Measurements from ENCODE around the gene SYTL3. TPM values are rescaled to one million over a fixed set of nuclear protein-coding genes. Genes with fewer than 3 reads are reported as not detected.

SYTL3 gene
- total and polyA plus RNA-seq, 9 of the 15 experiments (the other 6 are each of a cell fraction or from before 2014, with no cell fraction given), result 0.04 to 0.46 (median 0.17) TPM; not detected in 1

GRCh38 chr6:158798311-158798710, 148.5 kb downstream of the SYTL3 start:
- Histone ChIP-seq H3K27me3 (ENCODE audit: control insufficient read depth in 2 of 2, insufficient read depth in 2 of 2, low read length in 2 of 2) (no peaks in the 10 kb centered on the region), H3K4me2 (ENCODE audit: insufficient read depth, low read length) (no peak overlapping the region), H2AFZ (ENCODE audit: low read depth, low read length) (no peak overlapping the region), H3K9me1 (ENCODE audit: control insufficient read depth, insufficient read depth, low read length) (no peaks in the 10 kb centered on the region), H3K4me1 (replicated peaks in 1 of 2; ENCODE audit: control insufficient read depth in 2 of 2, insufficient read depth in 2 of 2, low read length in 2 of 2) (peaks cover 3 to 5% of the 10 kb centered on the region in 2 experiments; a peak in 2 of 5 replicates), H3K27ac (ENCODE audit: extremely low read depth, low read depth, low read length) (no peak overlapping the region), H3K36me3 (ENCODE audit: control insufficient read depth, insufficient read depth, low read length) (peaks cover 30% of the 10 kb centered on the region), H3K4me3 (no peak overlapping the region), H3K9ac (ENCODE audit: insufficient read depth in 1 of 2, low read depth in 2 of 2, low read length in 2 of 2) (no peak overlapping the region), H4K20me1 (replicated peaks; ENCODE audit: control insufficient read depth, insufficient read depth, low read length) (peaks cover 28% of the 10 kb centered on the region), H3K79me2 (ENCODE audit: control insufficient read depth, insufficient read depth, low read length) (peaks cover 95% of the 10 kb centered on the region), H3K9me3 (replicated peaks; ENCODE audit: control insufficient read depth, insufficient read depth, low read depth, low read length) (no peaks in the 10 kb centered on the region)
- WGBS (ENCODE audit: insufficient coverage, low coverage, missing lambda C conversion rate), result 95% methylated on average over 7 of the region's 8 CpGs
- in situ Hi-C loops (cut with MboI) (no loop called here), intact Hi-C loops (cut with micrococcal nuclease) (no loop called here)
- ChIA-PET CTCF (ENCODE audit: low intra/inter-chr PET ratio) (no interaction called here), POLR2A (interaction anchor here (0.8 to 2.1 kb wide), 5 partner anchors 9 to 177 kb away, joined by 3 to 10 read pairs (median 4); no protein-coding TSS in a partner anchor)
- no peak for DNase-seq (ENCODE audit: extremely low read depth in 1 of 4, low spot score in 3 of 4)
- FAIRE-seq, result no peak
- no peak for ATAC-seq
- no TSS peak for BruUV-seq (replicated peaks)
- TF ChIP-seq BHLHE40 (IDR thresholded peaks at IDR 0.05; ENCODE audit: low read length) (no peak), PHF20 (IDR thresholded peaks at IDR 0.05; ENCODE audit: partially characterized antibody) (no peak), DDX20 (tag; IDR thresholded peaks at IDR 0.05; ENCODE audit: low read depth) (no peak), YBX1 (IDR thresholded peaks at IDR 0.05) (no peak), POLR3A (IDR thresholded peaks at IDR 0.05; ENCODE audit: borderline replicate concordance, extremely low read depth, insufficient read depth, insufficient read length) (no peak), HOXB6 (CRISPR knock-in tag; IDR thresholded peaks at IDR 0.05; ENCODE audit: borderline replicate concordance) (no peak), ZC3H8 (IDR thresholded peaks at IDR 0.05) (no peak), ZNF174 (CRISPR knock-in tag; IDR thresholded peaks at IDR 0.05) (no peak), SFPQ (IDR thresholded peaks at IDR 0.05; ENCODE audit: low read depth, low read length) (no peak), MTF1 (CRISPR knock-in tag; IDR thresholded peaks at IDR 0.05; ENCODE audit: borderline replicate concordance) (no peak), TGIF2 (CRISPR knock-in tag; IDR thresholded peaks at IDR 0.05) (no peak), TFAM (CRISPR knock-in tag; conservative IDR thresholded peaks at IDR 0.05) (no peak), MCM7 (IDR thresholded peaks at IDR 0.05) (no peak), TBL1XR1 (IDR thresholded peaks at IDR 0.05; ENCODE audit: low read length in 2 of 2) (no peak), PURB (CRISPR knock-in tag; IDR thresholded peaks at IDR 0.05; ENCODE audit: low read depth) (no peak), ZNF592 (IDR thresholded peaks at IDR 0.05) (no peak), ZNF740 (CRISPR knock-in tag; IDR thresholded peaks at IDR 0.05) (no peak), ZNF740 (tag; IDR thresholded peaks at IDR 0.05) (no peak)

Measured in K562 (cell line).